ENCODE measurements around the gene CLEC10A.

Gene CLEC10A

DNA sequence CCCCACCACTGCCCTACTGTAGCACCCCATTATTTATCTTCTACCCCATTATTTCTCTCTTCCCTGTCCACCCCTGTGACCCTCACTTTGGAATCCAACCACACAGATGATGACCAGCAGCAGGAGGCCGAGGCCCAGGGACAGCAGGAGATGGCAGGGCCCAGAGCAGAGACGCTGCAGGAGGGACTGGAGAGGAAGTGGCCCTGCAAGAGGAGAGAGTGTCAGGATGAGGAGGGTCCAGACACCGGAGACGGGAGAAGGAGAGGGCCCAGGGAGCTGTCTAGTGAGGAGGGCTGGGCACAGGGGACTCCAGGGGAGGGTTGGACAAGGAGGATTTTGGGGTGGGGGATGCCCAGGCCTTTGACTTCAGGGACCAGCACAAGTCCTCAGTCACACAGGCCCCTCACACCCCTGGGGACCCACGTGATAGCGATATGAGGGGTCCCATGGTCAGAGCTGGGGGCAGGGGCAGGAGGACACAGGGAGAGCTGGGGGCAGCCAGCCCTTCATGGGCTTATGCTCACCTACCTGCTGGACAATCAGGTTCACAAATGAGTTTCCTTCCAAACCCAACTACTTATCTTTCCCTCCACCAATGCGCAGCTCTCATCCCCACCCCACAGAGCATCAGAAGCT is 2.0 kb downstream of the CLEC10A start:
- H3K4me1 ChIP-seq (ENCODE audit: control insufficient read depth, low read depth, low read length): no peaks in the 10 kb centered on the region
- no peak overlapping the region for H2AK5ac ChIP-seq (ENCODE audit: low read length)
- no peak overlapping the region for H3K27ac ChIP-seq (ENCODE audit: low read depth, low read length)
- no peak overlapping the region for H3K4me3 ChIP-seq (ENCODE audit: low read length)
- no peak overlapping the region for H2BK5ac ChIP-seq (ENCODE audit: low read length)
- WGBS (ENCODE audit: extremely low coverage, insufficient coverage, low lambda C conversion rate): no CpG with 5 or more reads among the region's 7 CpGs
- H3K79me1 ChIP-seq (ENCODE audit: low read length): no peaks in the 10 kb centered on the region
- no peak for DNase-seq
- H3K23ac ChIP-seq (ENCODE audit: low read length): no peak overlapping the region
- H3K4me2 ChIP-seq (ENCODE audit: low read length): no peak overlapping the region
- no peak overlapping the region for H3K18ac ChIP-seq (ENCODE audit: low read length)
- H3K27me3 ChIP-seq (ENCODE audit: insufficient read depth, low read length, poor library complexity): no peaks in the 10 kb centered on the region
- no peak overlapping the region for H2BK120ac ChIP-seq (ENCODE audit: low read depth, low read length)
- no peak overlapping the region for H4K5ac ChIP-seq (ENCODE audit: low read length)
- H4K8ac ChIP-seq (ENCODE audit: low read depth, low read length): no peak overlapping the region
- H3K9ac ChIP-seq (ENCODE audit: low read length): no peak overlapping the region
- no peaks in the 10 kb centered on the region for H3K79me2 ChIP-seq (ENCODE audit: control insufficient read depth, insufficient read depth, low read length)
- H3K4ac ChIP-seq (ENCODE audit: low read depth, low read length): no peak overlapping the region
- H2BK15ac ChIP-seq (replicated peaks; ENCODE audit: low read depth): no peak overlapping the region
- H3K36me3 ChIP-seq (ENCODE audit: control insufficient read depth, insufficient read depth, low read length): no peaks in the 10 kb centered on the region
- no peak overlapping the region for H3K56ac ChIP-seq (ENCODE audit: low read length)

DNA sequence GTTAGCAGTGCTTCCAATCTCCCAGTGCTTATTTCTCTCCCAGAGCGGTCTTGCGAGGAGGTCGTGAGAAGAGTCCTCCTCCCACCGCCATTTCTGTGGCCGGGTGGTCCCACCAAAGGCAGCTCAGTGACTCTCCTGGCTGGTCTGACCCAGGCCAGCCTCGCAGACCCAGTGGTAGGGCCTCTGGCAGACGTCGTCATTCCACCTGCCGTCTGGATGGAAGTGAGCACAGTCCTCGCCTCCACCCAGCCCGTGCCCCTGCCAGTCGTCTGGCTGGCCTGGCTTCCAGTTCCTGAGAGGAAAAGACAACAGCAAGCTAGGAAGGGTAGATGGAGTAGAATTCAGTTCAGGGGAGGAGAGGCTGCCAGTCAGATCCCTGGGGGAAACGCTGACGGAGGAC is 5.1 kb downstream of the CLEC10A start:
- Histone ChIP-seq H3K4me2 (ENCODE audit: low read length) (no peak overlapping the region), H2BK120ac (ENCODE audit: low read depth, low read length) (no peak overlapping the region), H4K8ac (ENCODE audit: low read depth, low read length) (no peak overlapping the region), H3K27me3 (ENCODE audit: insufficient read depth, low read length, poor library complexity) (no peaks in the 10 kb centered on the region), H3K36me3 (ENCODE audit: control insufficient read depth, insufficient read depth, low read length) (no peaks in the 10 kb centered on the region), H3K79me2 (ENCODE audit: control insufficient read depth, insufficient read depth, low read length) (no peaks in the 10 kb centered on the region), H2BK15ac (replicated peaks; ENCODE audit: low read depth) (no peak overlapping the region), H3K4me1 (ENCODE audit: control insufficient read depth, low read depth, low read length) (no peaks in the 10 kb centered on the region), H3K27ac (ENCODE audit: low read depth, low read length) (no peak overlapping the region), H3K4ac (ENCODE audit: low read depth, low read length) (no peak overlapping the region), H3K9ac (ENCODE audit: low read length) (no peak overlapping the region), H3K4me3 (ENCODE audit: low read length) (no peak overlapping the region), H2AK5ac (ENCODE audit: low read length) (no peak overlapping the region), H3K56ac (ENCODE audit: low read length) (no peak overlapping the region), H2BK5ac (ENCODE audit: low read length) (no peak overlapping the region), H3K18ac (ENCODE audit: low read length) (no peak overlapping the region), H3K23ac (ENCODE audit: low read length) (no peak overlapping the region), H4K5ac (ENCODE audit: low read length) (no peak overlapping the region), H3K79me1 (ENCODE audit: low read length) (no peaks in the 10 kb centered on the region)
- no CpG with 5 or more reads among the region's 14 CpGs for WGBS (ENCODE audit: extremely low coverage, insufficient coverage, low lambda C conversion rate)
- DNase-seq: no peak

DNA sequence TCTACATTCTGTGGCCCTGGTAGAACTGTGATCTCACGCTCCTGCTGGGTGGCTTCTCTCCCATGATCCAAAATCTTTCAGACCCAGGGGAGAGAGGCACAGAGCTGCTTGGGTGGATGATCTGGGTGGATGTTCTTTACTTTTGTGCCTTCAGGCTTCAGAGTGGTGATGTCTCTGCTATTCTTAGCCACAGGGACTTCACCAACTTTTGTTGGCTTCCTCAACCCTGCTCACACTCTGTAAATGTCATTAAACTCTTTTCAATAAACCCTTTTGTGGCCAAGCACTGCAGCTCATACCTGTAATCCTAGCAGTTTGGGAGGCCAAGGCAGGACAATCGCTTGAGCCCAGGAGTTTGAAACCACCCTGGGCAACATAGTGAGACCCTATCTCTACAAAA is 7.6 kb downstream of the CLEC10A start:
- no peaks in the 10 kb centered on the region for H3K27me3 ChIP-seq (ENCODE audit: insufficient read depth, low read length, poor library complexity)
- H4K5ac ChIP-seq (ENCODE audit: low read length): no peak overlapping the region
- no peak overlapping the region for H3K56ac ChIP-seq (ENCODE audit: low read length)
- no peaks in the 10 kb centered on the region for H3K79me2 ChIP-seq (ENCODE audit: control insufficient read depth, insufficient read depth, low read length)
- H3K79me1 ChIP-seq (ENCODE audit: low read length): no peaks in the 10 kb centered on the region
- WGBS (ENCODE audit: extremely low coverage, insufficient coverage, low lambda C conversion rate): no CpG with 5 or more reads among the region's 2 CpGs
- no peaks in the 10 kb centered on the region for H3K4me1 ChIP-seq (ENCODE audit: control insufficient read depth, low read depth, low read length)
- H3K23ac ChIP-seq (ENCODE audit: low read length): no peak overlapping the region
- H2AK5ac ChIP-seq (ENCODE audit: low read length): no peak overlapping the region
- no peak overlapping the region for H2BK15ac ChIP-seq (replicated peaks; ENCODE audit: low read depth)
- H3K4me3 ChIP-seq (ENCODE audit: low read length): no peak overlapping the region
- no peak overlapping the region for H3K4me2 ChIP-seq (ENCODE audit: low read length)
- no peak overlapping the region for H3K9ac ChIP-seq (ENCODE audit: low read length)
- no peak overlapping the region for H3K27ac ChIP-seq (ENCODE audit: low read depth, low read length)
- no peaks in the 10 kb centered on the region for H3K36me3 ChIP-seq (ENCODE audit: control insufficient read depth, insufficient read depth, low read length)
- H3K4ac ChIP-seq (ENCODE audit: low read depth, low read length): no peak overlapping the region
- no peak overlapping the region for H4K8ac ChIP-seq (ENCODE audit: low read depth, low read length)
- H2BK120ac ChIP-seq (ENCODE audit: low read depth, low read length): no peak overlapping the region
- H3K18ac ChIP-seq (ENCODE audit: low read length): no peak overlapping the region
- no peak for DNase-seq
- H2BK5ac ChIP-seq (ENCODE audit: low read length): no peak overlapping the region

DNA sequence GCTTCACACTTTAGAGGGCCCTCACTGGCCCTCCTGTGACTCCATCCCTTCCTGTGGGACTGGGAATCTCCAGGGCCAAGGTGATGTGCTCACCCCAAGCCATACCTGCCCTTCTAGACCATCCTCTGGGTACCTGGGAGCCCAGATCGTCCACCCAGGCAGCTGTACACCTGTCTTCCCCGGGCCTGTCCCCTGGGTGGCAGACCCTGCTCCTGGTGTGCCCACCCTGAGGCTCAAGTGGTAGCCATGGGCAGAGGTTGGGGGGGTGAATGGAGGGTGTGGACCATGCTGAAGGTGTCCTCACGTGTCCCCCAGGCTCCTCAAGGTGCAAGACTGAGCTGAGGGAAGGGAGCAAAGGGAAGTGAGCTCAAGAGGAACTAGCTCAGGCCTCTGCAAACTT is 9.3 kb downstream of the CLEC10A start:
- no peak overlapping the region for H2AK5ac ChIP-seq (ENCODE audit: low read length)
- WGBS (ENCODE audit: extremely low coverage, insufficient coverage, low lambda C conversion rate): no CpG with 5 or more reads among the region's 3 CpGs
- H3K9ac ChIP-seq (ENCODE audit: low read length): no peak overlapping the region
- no peak overlapping the region for H3K27ac ChIP-seq (ENCODE audit: low read depth, low read length)
- no peaks in the 10 kb centered on the region for H3K79me1 ChIP-seq (ENCODE audit: low read length)
- no peak overlapping the region for H3K18ac ChIP-seq (ENCODE audit: low read length)
- no peak overlapping the region for H2BK120ac ChIP-seq (ENCODE audit: low read depth, low read length)
- no peak overlapping the region for H3K4ac ChIP-seq (ENCODE audit: low read depth, low read length)
- H3K27me3 ChIP-seq (ENCODE audit: insufficient read depth, low read length, poor library complexity): no peaks in the 10 kb centered on the region
- H3K4me1 ChIP-seq (ENCODE audit: control insufficient read depth, low read depth, low read length): no peaks in the 10 kb centered on the region
- no peak overlapping the region for H3K23ac ChIP-seq (ENCODE audit: low read length)
- H3K56ac ChIP-seq (ENCODE audit: low read length): no peak overlapping the region
- no peaks in the 10 kb centered on the region for H3K79me2 ChIP-seq (ENCODE audit: control insufficient read depth, insufficient read depth, low read length)
- no peak overlapping the region for H2BK15ac ChIP-seq (replicated peaks; ENCODE audit: low read depth)
- no peak overlapping the region for H3K4me3 ChIP-seq (ENCODE audit: low read length)
- H2BK5ac ChIP-seq (ENCODE audit: low read length): no peak overlapping the region
- no peaks in the 10 kb centered on the region for H3K36me3 ChIP-seq (ENCODE audit: control insufficient read depth, insufficient read depth, low read length)
- no peak overlapping the region for H3K4me2 ChIP-seq (ENCODE audit: low read length)
- no peak overlapping the region for H4K8ac ChIP-seq (ENCODE audit: low read depth, low read length)
- DNase-seq: no peak
- H4K5ac ChIP-seq (ENCODE audit: low read length): no peak overlapping the region

DNA sequence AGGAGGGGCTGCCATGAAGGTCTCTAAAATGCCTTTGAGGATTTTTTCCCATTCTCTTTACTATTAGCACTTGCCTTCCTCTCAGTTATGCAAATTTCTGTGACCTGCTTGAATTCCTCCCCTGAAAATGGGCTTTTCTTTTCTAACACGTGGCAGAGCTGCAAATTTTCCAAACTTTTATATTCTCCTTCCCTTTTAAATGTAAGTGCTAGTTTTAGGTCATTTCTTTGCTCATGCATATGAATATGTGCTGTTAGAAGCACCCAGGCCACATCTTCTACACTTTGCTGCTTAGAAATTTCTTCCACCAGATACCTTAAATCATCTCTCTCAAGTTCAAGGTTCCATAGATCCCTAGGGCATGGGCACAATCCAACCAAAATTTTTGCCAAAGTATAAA is 11.8 kb downstream of the CLEC10A start:
- H3K4me1 ChIP-seq (ENCODE audit: control insufficient read depth, low read depth, low read length): no peaks in the 10 kb centered on the region
- H4K5ac ChIP-seq (ENCODE audit: low read length): no peak overlapping the region
- no peak overlapping the region for H2BK5ac ChIP-seq (ENCODE audit: low read length)
- H3K4ac ChIP-seq (ENCODE audit: low read depth, low read length): no peak overlapping the region
- H3K79me2 ChIP-seq (ENCODE audit: control insufficient read depth, insufficient read depth, low read length): no peaks in the 10 kb centered on the region
- H4K8ac ChIP-seq (ENCODE audit: low read depth, low read length): no peak overlapping the region
- no peak overlapping the region for H3K56ac ChIP-seq (ENCODE audit: low read length)
- WGBS (ENCODE audit: extremely low coverage, insufficient coverage, low lambda C conversion rate): no CpG with 5 or more reads among the region's 1 CpG
- H3K9ac ChIP-seq (ENCODE audit: low read length): no peak overlapping the region
- H3K4me3 ChIP-seq (ENCODE audit: low read length): no peak overlapping the region
- no peak overlapping the region for H3K27ac ChIP-seq (ENCODE audit: low read depth, low read length)
- H2AK5ac ChIP-seq (ENCODE audit: low read length): no peak overlapping the region
- no peak overlapping the region for H2BK120ac ChIP-seq (ENCODE audit: low read depth, low read length)
- no peak overlapping the region for H3K18ac ChIP-seq (ENCODE audit: low read length)
- no peak overlapping the region for H3K23ac ChIP-seq (ENCODE audit: low read length)
- no peaks in the 10 kb centered on the region for H3K36me3 ChIP-seq (ENCODE audit: control insufficient read depth, insufficient read depth, low read length)
- H3K4me2 ChIP-seq (ENCODE audit: low read length): no peak overlapping the region
- no peak overlapping the region for H2BK15ac ChIP-seq (replicated peaks; ENCODE audit: low read depth)
- H3K79me1 ChIP-seq (ENCODE audit: low read length): no peaks in the 10 kb centered on the region
- no peaks in the 10 kb centered on the region for H3K27me3 ChIP-seq (ENCODE audit: insufficient read depth, low read length, poor library complexity)
- DNase-seq: no peak

DNA sequence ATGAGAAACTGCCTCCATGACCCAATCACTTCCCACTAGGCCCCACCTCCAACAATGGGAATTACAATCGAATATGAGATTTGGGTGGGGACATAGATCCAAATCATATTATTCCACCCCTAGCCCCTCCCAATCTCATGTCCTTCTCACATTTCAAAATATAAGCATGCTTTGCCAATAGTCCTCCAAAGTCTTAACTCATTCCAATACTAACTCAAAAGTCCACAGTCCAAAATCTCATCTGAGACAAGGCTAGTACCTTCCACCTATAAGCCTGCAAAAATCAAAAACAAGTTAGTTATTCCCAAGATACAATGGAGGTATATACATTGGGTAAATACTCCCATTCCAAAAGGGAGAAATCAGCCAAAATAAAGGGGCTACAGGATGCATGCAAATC is 12.9 kb downstream of the CLEC10A start:
- Histone ChIP-seq H4K5ac (ENCODE audit: low read length) (no peak overlapping the region), H3K4ac (ENCODE audit: low read depth, low read length) (no peak overlapping the region), H3K9ac (ENCODE audit: low read length) (no peak overlapping the region), H2BK15ac (replicated peaks; ENCODE audit: low read depth) (no peak overlapping the region), H3K4me2 (ENCODE audit: low read length) (no peak overlapping the region), H3K27ac (ENCODE audit: low read depth, low read length) (no peak overlapping the region), H2BK120ac (ENCODE audit: low read depth, low read length) (no peak overlapping the region), H3K4me3 (ENCODE audit: low read length) (no peak overlapping the region), H3K79me2 (ENCODE audit: control insufficient read depth, insufficient read depth, low read length) (no peaks in the 10 kb centered on the region), H3K23ac (ENCODE audit: low read length) (no peak overlapping the region), H3K18ac (ENCODE audit: low read length) (no peak overlapping the region), H2AK5ac (ENCODE audit: low read length) (no peak overlapping the region), H4K8ac (ENCODE audit: low read depth, low read length) (no peak overlapping the region), H3K56ac (ENCODE audit: low read length) (no peak overlapping the region), H3K79me1 (ENCODE audit: low read length) (no peaks in the 10 kb centered on the region), H3K4me1 (ENCODE audit: control insufficient read depth, low read depth, low read length) (no peaks in the 10 kb centered on the region), H3K27me3 (ENCODE audit: insufficient read depth, low read length, poor library complexity) (no peaks in the 10 kb centered on the region), H2BK5ac (ENCODE audit: low read length) (no peak overlapping the region), H3K36me3 (ENCODE audit: control insufficient read depth, insufficient read depth, low read length) (no peaks in the 10 kb centered on the region)
- DNase-seq: no peak
- WGBS (ENCODE audit: extremely low coverage, insufficient coverage, low lambda C conversion rate): no CpG with 5 or more reads among the region's 1 CpG
